ENCODE measurements around the gene ATP4A. TPM values are rescaled to one million over a fixed set of nuclear protein-coding genes. Genes with fewer than 3 reads are reported as not detected.

The ATP4A gene
- total and polyA plus RNA-seq, 9 of the 15 experiments (the other 6 are each of a cell fraction or from before 2014, with no cell fraction given) = 0.15 TPM; not detected in 8

DNA sequence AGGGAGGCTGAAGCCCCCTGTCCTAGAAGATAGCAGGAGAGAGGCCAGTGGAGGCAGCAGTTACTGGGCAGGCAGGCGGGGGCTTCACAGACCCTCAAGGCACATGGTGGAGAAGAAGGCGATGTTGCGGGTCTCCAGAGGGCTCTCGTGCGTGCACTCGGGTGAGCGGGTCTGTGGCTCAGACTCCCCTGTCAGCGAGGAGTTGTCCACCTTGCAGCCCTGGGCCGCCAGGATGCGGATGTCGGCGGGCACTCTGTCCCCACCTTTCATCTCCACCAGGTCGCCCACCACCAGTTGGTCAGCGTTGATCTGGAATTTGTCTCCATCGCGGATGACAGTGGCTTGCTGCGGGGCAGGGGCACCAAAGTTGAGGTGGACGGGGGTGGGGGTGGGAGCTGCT is 3.2 kb downstream of the ATP4A start:
- no peaks in the 10 kb centered on the region for H3K9me3 ChIP-seq (replicated peaks; ENCODE audit: control insufficient read depth, insufficient read depth, low read depth, low read length)
- no peak for ATAC-seq
- H4K20me1 ChIP-seq (replicated peaks; ENCODE audit: control insufficient read depth, insufficient read depth, low read length) = peaks cover 7% of the 10 kb centered on the region; the same call in 1 of the 2 replicates
- DNase-seq (ENCODE audit: extremely low read depth in 1 of 4, low spot score in 3 of 4) = no peak
- no peak overlapping the region for H3K27ac ChIP-seq (ENCODE audit: extremely low read depth, low read depth, low read length)
- H3K9ac ChIP-seq (ENCODE audit: insufficient read depth in 1 of 2, low read depth in 2 of 2, low read length in 2 of 2) = no peak overlapping the region
- peaks cover 28 to 51% of the 10 kb centered on the region in 2 experiments; a peak in 4 of 5 replicates for H3K27me3 ChIP-seq (ENCODE audit: control insufficient read depth in 2 of 2, insufficient read depth in 2 of 2, low read length in 2 of 2)
- no peak for FAIRE-seq
- no peak overlapping the region for H3K4me3 ChIP-seq
- no peaks in the 10 kb centered on the region for H3K36me3 ChIP-seq (ENCODE audit: control insufficient read depth, insufficient read depth, low read length)
- H3K9me1 ChIP-seq (ENCODE audit: control insufficient read depth, insufficient read depth, low read length) = peaks cover 3% of the 10 kb centered on the region
- TF ChIP-seq SRSF3 (IDR thresholded peaks at IDR 0.05; ENCODE audit: insufficient read depth, low read length) = no peak
- no peak for TF ChIP-seq PHF20 (IDR thresholded peaks at IDR 0.05; ENCODE audit: partially characterized antibody)
- no peak for TF ChIP-seq ZNF124 (CRISPR knock-in tag; IDR thresholded peaks at IDR 0.05)
- TF ChIP-seq ZNF311 (CRISPR knock-in tag; IDR thresholded peaks at IDR 0.05) = no peak
- TF ChIP-seq RNF2 (IDR thresholded peaks at IDR 0.05) = no peak
- TF ChIP-seq ARNT (IDR thresholded peaks at IDR 0.05) = no peak
- TF ChIP-seq, protein P1, sequence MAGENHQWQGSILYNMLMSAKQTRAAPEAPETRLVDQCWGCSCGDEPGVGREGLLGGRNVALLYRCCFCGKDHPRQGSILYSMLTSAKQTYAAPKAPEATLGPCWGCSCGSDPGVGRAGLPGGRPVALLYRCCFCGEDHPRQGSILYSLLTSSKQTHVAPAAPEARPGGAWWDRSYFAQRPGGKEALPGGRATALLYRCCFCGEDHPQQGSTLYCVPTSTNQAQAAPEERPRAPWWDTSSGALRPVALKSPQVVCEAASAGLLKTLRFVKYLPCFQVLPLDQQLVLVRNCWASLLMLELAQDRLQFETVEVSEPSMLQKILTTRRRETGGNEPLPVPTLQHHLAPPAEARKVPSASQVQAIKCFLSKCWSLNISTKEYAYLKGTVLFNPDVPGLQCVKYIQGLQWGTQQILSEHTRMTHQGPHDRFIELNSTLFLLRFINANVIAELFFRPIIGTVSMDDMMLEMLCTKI (IDR thresholded peaks at IDR 0.05; ENCODE audit: partially characterized antibody) = no peak
- TF ChIP-seq ZNF184 (CRISPR knock-in tag; IDR thresholded peaks at IDR 0.05) = no peak
- no peak for TF ChIP-seq ETV6 (IDR thresholded peaks at IDR 0.05; ENCODE audit: borderline replicate concordance in 1 of 2, low read depth in 2 of 2, low read length in 1 of 2)
- TF ChIP-seq ETV6 (CRISPR knock-in tag; IDR thresholded peaks at IDR 0.05; ENCODE audit: borderline replicate concordance) = no peak
- TF ChIP-seq NBN (IDR thresholded peaks at IDR 0.05; ENCODE audit: low read depth) = no peak
- TF ChIP-seq NELFE (IDR thresholded peaks at IDR 0.05; ENCODE audit: insufficient read depth, insufficient read length) = no peak
- TF ChIP-seq ZNF121 (CRISPR knock-in tag; conservative IDR thresholded peaks at IDR 0.05) = no peak
- no peak for TF ChIP-seq ZNF324 (CRISPR knock-in tag; IDR thresholded peaks at IDR 0.05)
- TF ChIP-seq JUNB (CRISPR knock-in tag; conservative IDR thresholded peaks at IDR 0.05) = no peak
- no peak for TF ChIP-seq SNRNP70 (optimal IDR thresholded peaks at IDR 0.05; ENCODE audit: low read depth, low read length)
- TF ChIP-seq, protein P2, sequence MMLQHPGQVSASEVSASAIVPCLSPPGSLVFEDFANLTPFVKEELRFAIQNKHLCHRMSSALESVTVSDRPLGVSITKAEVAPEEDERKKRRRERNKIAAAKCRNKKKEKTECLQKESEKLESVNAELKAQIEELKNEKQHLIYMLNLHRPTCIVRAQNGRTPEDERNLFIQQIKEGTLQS (IDR thresholded peaks at IDR 0.05) = no peak
- TF ChIP-seq, protein P2 (CRISPR knock-in tag; conservative IDR thresholded peaks at IDR 0.05) = no peak
- no peak for TF ChIP-seq ESRRA (IDR thresholded peaks at IDR 0.05; ENCODE audit: borderline replicate concordance, low read depth)
- TF ChIP-seq NR1H2 (CRISPR knock-in tag; IDR thresholded peaks at IDR 0.05) = no peak
- TF ChIP-seq ZNF212 (CRISPR knock-in tag; IDR thresholded peaks at IDR 0.05) = no peak
- TF ChIP-seq CBX8 (IDR thresholded peaks at IDR 0.05; ENCODE audit: borderline replicate concordance, extremely low read depth, low read depth, low read length, poor library complexity, severe bottlenecking) = no peak
- BruUV-seq (replicated peaks) = no TSS peak
- H2AFZ ChIP-seq (ENCODE audit: low read depth, low read length) = no peak overlapping the region
- POLR2A ChIA-PET = no interaction called here
- intact Hi-C loops (cut with micrococcal nuclease) (no loop called here), in situ Hi-C loops (cut with MboI) (no loop called here)
- H3K4me1 ChIP-seq (replicated peaks in 1 of 2; ENCODE audit: control insufficient read depth in 2 of 2, insufficient read depth in 2 of 2, low read length in 2 of 2) = peaks cover 4 to 36% of the 10 kb centered on the region in 2 experiments; a peak in 3 of 5 replicates
- 8% methylated on average over 13 of the region's 18 CpGs for WGBS (ENCODE audit: insufficient coverage, low coverage, missing lambda C conversion rate)
- no peaks in the 10 kb centered on the region for H3K79me2 ChIP-seq (ENCODE audit: control insufficient read depth, insufficient read depth, low read length)
- no peak overlapping the region for H3K4me2 ChIP-seq (ENCODE audit: insufficient read depth, low read length)
- CTCF ChIA-PET (ENCODE audit: low intra/inter-chr PET ratio) = no interaction called here

All from K562 (cell line).